ENCODE measurements around the gene INPP5A.

INPP5A gene

GRCh38 chr10:132804287-132804686, 266.7 kb downstream of the INPP5A start:
- H3K27me3 ChIP-seq (ENCODE audit: insufficient read depth, poor library complexity, severe bottlenecking), result peaks cover 7% of the 10 kb centered on the region

GRCh38 chr10:132804785-132805426, 267.3 kb downstream of the INPP5A start:
- H3K27ac ChIP-seq (replicated peaks), result no peak overlapping the region
- TF ChIP-seq REST (IDR thresholded peaks at IDR 0.05; ENCODE audit: insufficient replicate concordance, low read depth) (no peak), POLR2AphosphoS5 (IDR thresholded peaks at IDR 0.05; ENCODE audit: low read depth) (no peak), SPI1 (IDR thresholded peaks at IDR 0.05; ENCODE audit: borderline replicate concordance, low read depth) (no peak), GABPA (IDR thresholded peaks at IDR 0.05; ENCODE audit: low read depth) (no peak), CTCF (IDR thresholded peaks at IDR 0.05; ENCODE audit: insufficient read depth, low read length) (no peak)
- DNase-seq (ENCODE audit: low read depth in 1 of 2, low spot score in 1 of 2), result no peak
- no peak overlapping the region for H3K4me3 ChIP-seq (replicated peaks; ENCODE audit: insufficient read depth, low read length)
- H3K27me3 ChIP-seq (ENCODE audit: insufficient read depth, poor library complexity, severe bottlenecking), result peaks cover 7% of the 10 kb centered on the region

More at GRCh38 chr10:132804287-132804686, 266.7 kb downstream of the INPP5A start:
- no peak overlapping the region for H3K27ac ChIP-seq (replicated peaks)
- no peak for TF ChIP-seq POLR2AphosphoS5 (IDR thresholded peaks at IDR 0.05; ENCODE audit: low read depth)
- TF ChIP-seq SPI1 (IDR thresholded peaks at IDR 0.05; ENCODE audit: borderline replicate concordance, low read depth), result no peak
- TF ChIP-seq GABPA (IDR thresholded peaks at IDR 0.05; ENCODE audit: low read depth), result no peak
- DNase-seq (ENCODE audit: low read depth in 1 of 2, low spot score in 1 of 2), result no peak
- H3K4me3 ChIP-seq (replicated peaks; ENCODE audit: insufficient read depth, low read length), result no peak overlapping the region

GRCh38 chr10:132805599-132805998, 268.0 kb downstream of the INPP5A start:
- TF ChIP-seq REST (IDR thresholded peaks at IDR 0.05; ENCODE audit: insufficient replicate concordance, low read depth) (no peak), SPI1 (IDR thresholded peaks at IDR 0.05; ENCODE audit: borderline replicate concordance, low read depth) (no peak), CTCF (IDR thresholded peaks at IDR 0.05; ENCODE audit: insufficient read depth, low read length) (no peak), GABPA (IDR thresholded peaks at IDR 0.05; ENCODE audit: low read depth) (no peak)
- no peak for DNase-seq (ENCODE audit: low read depth in 1 of 2, low spot score in 1 of 2)
- H3K4me3 ChIP-seq (replicated peaks; ENCODE audit: insufficient read depth, low read length), result no peak overlapping the region
- H3K27ac ChIP-seq (replicated peaks), result no peak overlapping the region
- H3K27me3 ChIP-seq (ENCODE audit: insufficient read depth, poor library complexity, severe bottlenecking), result peaks cover 7% of the 10 kb centered on the region

GRCh38 chr10:132806110-132806509, 268.5 kb downstream of the INPP5A start:
- no peak for DNase-seq (ENCODE audit: low read depth in 1 of 2, low spot score in 1 of 2)
- TF ChIP-seq CTCF (IDR thresholded peaks at IDR 0.05; ENCODE audit: insufficient read depth, low read length) (no peak), SPI1 (IDR thresholded peaks at IDR 0.05; ENCODE audit: borderline replicate concordance, low read depth) (no peak), REST (IDR thresholded peaks at IDR 0.05; ENCODE audit: insufficient replicate concordance, low read depth) (no peak), POLR2AphosphoS5 (IDR thresholded peaks at IDR 0.05; ENCODE audit: low read depth) (no peak), GABPA (IDR thresholded peaks at IDR 0.05; ENCODE audit: low read depth) (no peak)
- H3K4me3 ChIP-seq (replicated peaks; ENCODE audit: insufficient read depth, low read length), result no peak overlapping the region
- peaks cover 7% of the 10 kb centered on the region for H3K27me3 ChIP-seq (ENCODE audit: insufficient read depth, poor library complexity, severe bottlenecking)
- no peak overlapping the region for H3K27ac ChIP-seq (replicated peaks)
